ENCODE results near the gene ANKRD11. TPM values are rescaled to one million over a fixed set of nuclear protein-coding genes. Genes with fewer than 3 reads are reported as not detected.
A peak's percentile ranks its signal among the peaks of the same experiment; 100 is the strongest.
"Not testable (repeated sequence)": the region's sequence is repeated elsewhere in the genome, so short reads cannot be mapped to it uniquely, and the experiment has no call there.

The ANKRD11 gene
- polyA plus RNA-seq, 6 donors from 2014 or later, result 0.78 to 24.8 (median 10.1) TPM

GRCh38 chr16:89268585-89268984, 221.8 kb downstream of the ANKRD11 start:
- H3K36me3 Mint-ChIP-seq, result peaks cover 4 to 10% of the 10 kb centered on the region in 2 donors
- H3K27ac Mint-ChIP-seq, result no peak overlapping the region
- H3K4me3 Mint-ChIP-seq, result no peak overlapping the region
- no peaks in the 10 kb centered on the region for H3K9me3 Mint-ChIP-seq
- no peaks in the 10 kb centered on the region for H3K27me3 Mint-ChIP-seq
- ATAC-seq (ENCODE audit: low read depth in 2 of 2) (no peak), DNase-seq (no peak)
- H3K4me1 Mint-ChIP-seq, result peaks cover 0 to 4% (median 3%) of the 10 kb centered on the region in 3 donors

- H3K27ac Mint-ChIP-seq; H3K27me3 Mint-ChIP-seq; H3K36me3 Mint-ChIP-seq; H3K9me3 Mint-ChIP-seq; H3K4me3 Mint-ChIP-seq; DNase-seq; H3K4me1 Mint-ChIP-seq; ATAC-seq (ENCODE audit: low read depth in 2 of 2): not testable (repeated sequence)
Observed at GRCh38 chr16:89267746-89268145, 222.6 kb downstream of the ANKRD11 start.

- DNase-seq (no peak), ATAC-seq (ENCODE audit: low read depth in 2 of 2) (no peak)
- no peaks in the 10 kb centered on the region for H3K27me3 Mint-ChIP-seq
- no peak overlapping the region for H3K4me3 Mint-ChIP-seq
- H3K36me3 Mint-ChIP-seq, result peaks cover 0 to 8% of the 10 kb centered on the region in 2 donors
- H3K27ac Mint-ChIP-seq, result peak overlapping the region in 2 of 6 donors; percentile 22 to 47
- H3K9me3 Mint-ChIP-seq, result peaks cover 0 to 9% (median 5%) of the 10 kb centered on the region in 7 donors
- no peaks in the 10 kb centered on the region for H3K4me1 Mint-ChIP-seq
Observed at GRCh38 chr16:89266521-89267134, 223.7 kb downstream of the ANKRD11 start.

DNA sequence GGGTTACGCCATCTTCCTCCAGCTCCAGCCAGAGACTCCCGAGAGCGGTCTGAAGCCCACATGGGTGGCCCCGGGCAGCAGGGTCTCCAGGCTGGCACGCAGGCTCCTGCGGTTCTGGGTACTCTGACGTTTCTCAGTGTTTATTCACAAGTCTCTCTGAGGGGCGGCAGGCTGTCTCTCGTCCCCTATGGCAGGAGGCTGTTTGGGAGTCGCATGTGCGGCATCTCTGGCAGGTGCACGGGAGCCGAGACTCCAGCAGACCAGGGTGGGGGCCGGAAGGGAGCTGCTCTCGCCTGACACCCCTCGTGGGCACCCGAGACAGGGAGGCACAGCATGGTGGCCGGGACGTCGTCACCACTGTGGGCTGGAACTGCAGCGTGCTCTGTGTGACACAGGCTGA, 224.7 kb downstream of the ANKRD11 start:
- DNase-seq (no peak), ATAC-seq (ENCODE audit: low read depth in 2 of 2) (no peak)
- no peak overlapping the region for H3K27ac Mint-ChIP-seq

GRCh38 chr16:89264800-89265550, 225.4 kb downstream of the ANKRD11 start:
- no peaks in the 10 kb centered on the region for H3K27me3 Mint-ChIP-seq
- no peak for ATAC-seq (ENCODE audit: low read depth in 2 of 2)
- peaks cover 0 to 9% (median 5%) of the 10 kb centered on the region in 7 donors for H3K9me3 Mint-ChIP-seq
- H3K27ac Mint-ChIP-seq, result peak overlapping the region in 1 of 6 donors; percentile 62
- no peaks in the 10 kb centered on the region for H3K4me1 Mint-ChIP-seq
- no peak overlapping the region for H3K4me3 Mint-ChIP-seq
- DNase-seq, result no peak
- H3K36me3 Mint-ChIP-seq, result peaks cover 0 to 8% of the 10 kb centered on the region in 2 donors

More for the DNA sequence above, 224.7 kb downstream of the ANKRD11 start:
- H3K9me3 Mint-ChIP-seq, result peaks cover 0 to 9% (median 5%) of the 10 kb centered on the region in 7 donors
- H3K4me3 Mint-ChIP-seq, result no peak overlapping the region
- H3K4me1 Mint-ChIP-seq, result no peaks in the 10 kb centered on the region
- peaks cover 0 to 8% of the 10 kb centered on the region in 2 donors for H3K36me3 Mint-ChIP-seq
- H3K27me3 Mint-ChIP-seq, result no peaks in the 10 kb centered on the region

GRCh38 chr16:89261691-89262563, 228.4 kb downstream of the ANKRD11 start:
- Mint-ChIP-seq H3K36me3 (peaks cover 0 to 8% of the 10 kb centered on the region in 2 donors), H3K4me1 (peaks cover 9 to 11% (median 9%) of the 10 kb centered on the region in 3 donors), H3K27me3 (peaks cover 11 to 15% (median 13%) of the 10 kb centered on the region in 3 donors), H3K9me3 (peaks cover 0 to 10% (median 5%) of the 10 kb centered on the region in 7 donors), H3K4me3 (no peak overlapping the region), H3K27ac (peak overlapping the region in 2 of 6 donors; percentile 38 to 44)
- no peak for ATAC-seq (ENCODE audit: low read depth in 2 of 2)
- DNase-seq, result no peak

GRCh38 chr16:89259901-89260300, 230.5 kb downstream of the ANKRD11 start:
- ATAC-seq (ENCODE audit: low read depth in 2 of 2); DNase-seq; H3K27ac Mint-ChIP-seq; H3K4me3 Mint-ChIP-seq; H3K36me3 Mint-ChIP-seq: not testable (repeated sequence)
- H3K27me3 Mint-ChIP-seq, result peaks cover 13 to 21% (median 17%) of the 10 kb centered on the region in 3 donors
- H3K4me1 Mint-ChIP-seq, result peaks cover 17 to 22% (median 20%) of the 10 kb centered on the region in 3 donors
- H3K9me3 Mint-ChIP-seq, result peaks cover 0 to 10% (median 8%) of the 10 kb centered on the region in 7 donors

DNA sequence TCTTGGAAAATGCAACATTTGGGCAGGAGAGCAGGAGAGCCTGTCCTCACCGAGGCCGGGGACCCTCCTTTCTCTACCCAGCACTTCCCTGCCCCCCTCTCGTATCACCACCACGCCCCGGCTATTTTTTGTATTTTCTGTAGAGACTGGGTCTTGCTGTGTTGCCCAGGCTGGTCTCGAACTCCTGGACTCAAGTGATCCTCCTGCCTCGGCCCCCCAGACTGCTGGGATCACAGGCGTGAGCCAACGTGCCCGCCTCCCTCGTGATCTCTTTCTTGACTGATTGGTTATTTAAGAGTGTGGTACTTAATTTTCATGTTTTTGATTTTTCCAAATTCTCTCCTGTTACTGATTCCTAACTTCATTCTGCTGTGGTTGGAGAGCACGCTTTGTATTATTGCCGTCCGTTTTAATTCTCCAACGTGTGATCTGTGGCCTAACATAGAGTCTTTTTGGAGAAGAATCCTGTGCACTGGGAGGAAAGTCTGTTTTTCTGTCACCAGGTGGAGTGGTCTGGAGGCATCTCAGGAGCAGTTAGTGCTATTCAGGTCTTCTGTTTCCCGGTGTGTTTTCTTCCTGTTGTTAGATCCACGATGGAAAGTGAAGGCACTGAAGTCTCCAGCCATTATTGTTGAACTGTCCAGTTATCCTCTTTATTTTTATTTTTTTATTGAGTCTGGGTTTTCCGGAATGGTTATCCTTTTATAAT, 232.4 kb downstream of the ANKRD11 start:
- H3K4me1 Mint-ChIP-seq, result peaks cover 17 to 29% (median 26%) of the 10 kb centered on the region in 3 donors
- H3K36me3 Mint-ChIP-seq, result peaks cover 0 to 8% of the 10 kb centered on the region in 2 donors
- H3K27me3 Mint-ChIP-seq, result peaks cover 14 to 21% (median 17%) of the 10 kb centered on the region in 3 donors
- H3K27ac Mint-ChIP-seq, result peak overlapping the region in 4 of 6 donors; percentile 45 to 95 (median 80)
- H3K4me3 Mint-ChIP-seq, result peak overlapping the region in 7 of 8 donors; percentile 29 to 91 (median 81)
- H3K9me3 Mint-ChIP-seq, result peaks cover 0 to 7% (median 6%) of the 10 kb centered on the region in 7 donors
- DNase-seq (no peak), ATAC-seq (ENCODE audit: low read depth in 2 of 2) (no peak)

DNA sequence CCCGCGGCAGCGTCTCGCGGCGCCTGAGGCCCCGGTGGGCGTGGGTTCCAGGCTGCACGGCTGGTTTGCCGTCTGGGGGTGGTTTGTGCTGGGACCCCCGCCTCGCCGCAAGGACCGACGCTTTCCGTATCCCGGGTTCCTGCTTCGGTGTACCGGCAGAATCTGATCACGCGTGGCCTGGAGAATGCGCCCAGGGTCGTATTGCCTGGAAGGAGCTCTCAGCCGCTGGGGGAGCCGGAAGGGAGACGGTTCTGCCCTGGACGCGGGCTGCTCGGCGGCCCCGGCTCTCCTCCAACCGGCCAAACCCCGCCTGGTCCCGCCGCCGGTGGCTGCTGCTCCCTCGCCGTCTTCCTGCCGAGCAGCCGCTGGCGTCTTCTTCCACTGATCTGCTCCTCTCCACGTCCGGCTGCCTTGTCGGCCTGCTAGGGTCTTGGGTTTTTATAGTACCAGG, 233.1 kb downstream of the ANKRD11 start:
- peak overlapping the region in 7 of 8 donors; percentile 29 to 90 (median 81) for H3K4me3 Mint-ChIP-seq
- peaks cover 17 to 29% (median 26%) of the 10 kb centered on the region in 3 donors for H3K4me1 Mint-ChIP-seq
- ATAC-seq (ENCODE audit: low read depth in 2 of 2) (peak in 1 of 2 donors; percentile 26), DNase-seq (no peak)
- H3K27ac Mint-ChIP-seq, result peak overlapping the region in 3 of 6 donors; percentile 45 to 95 (median 91)
- H3K9me3 Mint-ChIP-seq, result peaks cover 0 to 5% (median under 1%) of the 10 kb centered on the region in 7 donors
- H3K36me3 Mint-ChIP-seq, result peaks cover 0 to 6% of the 10 kb centered on the region in 2 donors
- peaks cover 17 to 21% (median 17%) of the 10 kb centered on the region in 3 donors for H3K27me3 Mint-ChIP-seq

DNA sequence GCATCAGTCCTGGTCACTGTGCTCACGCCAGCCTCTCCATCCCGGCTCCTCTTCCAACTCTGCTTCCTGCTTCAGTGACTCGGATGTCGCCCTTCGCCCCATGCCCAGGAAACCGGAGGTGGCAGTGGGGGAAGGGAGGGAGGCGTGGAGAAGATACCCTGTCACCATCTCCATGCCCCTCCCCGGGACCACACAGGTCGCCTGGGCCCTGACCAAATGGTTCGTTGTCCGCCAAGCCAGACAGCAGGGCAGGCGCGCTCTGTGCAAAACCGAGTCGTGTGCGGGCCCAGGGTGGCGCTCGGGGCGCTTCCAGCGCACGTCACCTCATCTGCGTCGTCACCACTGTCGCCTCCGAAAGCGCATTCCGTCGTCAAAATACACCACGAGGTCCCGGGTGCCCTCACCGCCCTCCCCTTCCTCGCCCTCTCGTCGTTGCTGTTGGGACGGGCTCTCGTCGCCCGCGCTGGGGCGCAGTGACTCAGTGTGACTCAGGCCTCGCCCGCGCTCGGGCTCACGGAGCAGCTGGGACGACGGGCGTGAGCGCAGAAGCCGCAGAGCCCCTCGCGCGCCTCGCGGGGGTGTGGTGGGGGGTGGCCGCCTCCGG, 233.6 kb downstream of the ANKRD11 start:
- H3K4me3 Mint-ChIP-seq, result peak overlapping the region; percentile 42 to 87 (median 71)
- H3K36me3 Mint-ChIP-seq, result peaks cover 0 to under 1% of the 10 kb centered on the region in 2 donors
- H3K4me1 Mint-ChIP-seq, result peaks cover 19 to 29% (median 26%) of the 10 kb centered on the region in 3 donors
- H3K27ac Mint-ChIP-seq, result peak overlapping the region in 3 of 6 donors; percentile 37 to 91 (median 89)
- H3K9me3 Mint-ChIP-seq, result peaks cover 0 to 5% (median 2%) of the 10 kb centered on the region in 7 donors
- peak; percentile 72 to 78 for ATAC-seq (ENCODE audit: low read depth in 2 of 2)
- peaks cover 17 to 25% (median 20%) of the 10 kb centered on the region in 3 donors for H3K27me3 Mint-ChIP-seq
- peak; percentile 48 for DNase-seq

GRCh38 chr16:89253548-89254287, 236.6 kb downstream of the ANKRD11 start:
- Mint-ChIP-seq H3K27ac (no peak overlapping the region), H3K4me1 (peaks cover 26 to 29% (median 29%) of the 10 kb centered on the region in 3 donors), H3K36me3 (peaks cover 0 to 12% of the 10 kb centered on the region in 2 donors), H3K4me3 (peak overlapping the region in 1 of 8 donors; percentile 20), H3K9me3 (peaks cover 7 to 20% (median 9%) of the 10 kb centered on the region in 7 donors), H3K27me3 (peaks cover 14 to 40% (median 32%) of the 10 kb centered on the region in 3 donors)
- ATAC-seq (ENCODE audit: low read depth in 2 of 2) (no peak), DNase-seq (no peak)
